HG03097 (cell line): Measurements from ENCODE around the gene FLT3.
"Not testable (repeated sequence)": the region's sequence is repeated elsewhere in the genome, so short reads cannot be mapped to it uniquely, and the experiment has no call there.

Source experiments
- ATAC-seq: cut with Tn5 transposase; IDR thresholded peaks from one replicate; pipeline ENCODE4 v1.9.1; 2021; ENCODE audit not compliant: unreplicated experiment, low FRiP score

Gene FLT3

DNA sequence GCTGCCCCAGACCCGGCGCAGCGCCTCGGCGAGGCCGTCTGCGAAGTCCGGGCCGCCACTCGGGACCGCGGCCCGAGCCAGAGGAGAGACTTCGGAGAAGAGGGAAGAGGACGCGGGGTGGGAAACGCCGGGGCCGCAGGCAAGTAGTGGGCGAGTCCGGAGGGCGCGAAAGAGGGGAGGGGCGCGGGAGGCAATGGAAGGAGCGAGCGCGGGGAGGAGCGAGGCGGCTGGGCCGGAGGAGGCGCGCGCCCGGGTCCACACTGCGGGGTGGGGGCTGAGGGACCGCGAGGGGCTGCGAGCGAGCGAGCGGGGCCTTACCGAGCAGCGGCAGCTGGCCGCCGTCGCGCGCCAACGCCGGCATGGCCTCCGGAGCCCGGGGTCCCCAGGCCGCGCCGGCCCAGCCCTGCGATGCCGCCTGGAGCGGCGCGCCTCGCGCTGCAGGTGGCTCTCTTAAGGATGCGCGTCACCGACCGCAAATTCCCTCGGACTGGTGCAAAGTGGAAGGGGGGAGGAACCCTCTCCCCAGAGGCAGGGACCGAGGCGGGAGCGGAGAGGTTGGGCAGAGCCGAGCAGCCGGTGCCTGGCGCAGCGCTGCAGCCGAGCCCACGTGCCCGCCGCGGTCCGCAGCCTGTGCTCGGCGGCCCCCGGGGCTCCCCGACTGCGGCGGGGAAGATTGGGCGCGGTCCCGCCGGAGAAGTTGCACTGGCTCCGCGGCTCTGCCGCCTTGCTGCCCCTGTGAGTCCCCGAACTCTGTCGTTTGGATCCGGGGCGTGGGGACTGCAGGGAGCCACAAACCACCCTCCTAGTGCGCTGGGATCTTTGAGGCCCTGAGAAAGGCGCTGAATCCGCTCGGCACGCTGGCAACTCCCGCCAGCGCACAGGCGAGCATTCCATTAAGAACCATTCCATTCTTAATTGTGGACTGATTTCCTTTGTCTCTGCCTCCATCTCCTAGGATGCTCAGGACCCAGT is at the start of gene FLT3:
TSS of gene FLT3 (minus strand) at position 427 of the 972 bp plus-strand sequence. CDS start at position 361, 66 bp downstream.
- ATAC-seq = no peak

GRCh38 chr13:28147495-28147894 is 47.1 kb upstream of the FLT3 start:
- ATAC-seq = no peak

GRCh38 chr13:28145049-28145448 is 44.7 kb upstream of the FLT3 start:
- no peak for ATAC-seq

- not testable (repeated sequence) for ATAC-seq
Measured at GRCh38 chr13:28141542-28141941, 41.2 kb upstream of the FLT3 start.

- no peak for ATAC-seq
Measured at GRCh38 chr13:28140433-28141125, 40.2 kb upstream of the FLT3 start.

GRCh38 chr13:28138756-28139470 is 38.5 kb upstream of the FLT3 start:
- ATAC-seq = no peak

DNA sequence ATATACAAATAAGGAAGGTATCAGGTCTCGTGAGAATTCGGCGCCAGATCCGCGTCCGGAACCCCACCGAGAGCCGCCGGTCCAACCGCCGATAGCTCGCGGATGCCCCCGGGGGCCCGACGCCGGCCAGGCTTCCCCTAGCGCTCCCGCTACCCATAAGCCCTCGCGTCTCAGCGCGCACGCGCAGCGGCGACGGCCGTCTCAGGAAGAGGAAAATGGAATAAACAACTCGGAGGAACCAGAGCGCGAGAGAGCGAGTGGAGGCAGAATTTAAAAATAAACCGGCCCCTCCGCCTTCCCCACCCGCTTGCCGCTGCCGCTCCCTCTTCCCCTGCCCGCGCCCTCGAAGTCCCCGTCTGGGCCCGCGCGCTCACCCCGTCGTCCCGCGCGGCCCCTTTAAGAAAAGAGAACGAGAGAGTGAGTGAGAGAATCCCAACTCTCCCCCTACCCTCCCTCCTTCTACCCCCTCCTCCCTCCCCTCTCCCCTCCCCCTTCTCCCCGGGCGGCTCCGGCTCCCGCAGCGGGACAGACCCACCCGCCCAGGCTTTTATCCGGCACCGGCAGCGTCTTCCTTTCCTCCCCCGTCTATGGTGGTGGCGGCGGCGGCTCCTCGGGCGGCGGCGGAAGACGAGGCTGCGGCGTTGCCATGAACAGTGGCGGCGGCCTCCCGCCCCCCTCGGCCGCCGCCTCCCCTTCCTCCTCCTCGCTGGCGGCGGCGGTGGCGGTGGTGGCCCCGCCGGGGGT is 37.8 kb upstream of the FLT3 start, which contains the start of gene PAN3:
TSS of gene PAN3 (plus strand) at position 534 of the 744 bp plus-strand sequence. CDS start at position 647, 113 bp downstream.
- peak; percentile 65 for ATAC-seq

DNA sequence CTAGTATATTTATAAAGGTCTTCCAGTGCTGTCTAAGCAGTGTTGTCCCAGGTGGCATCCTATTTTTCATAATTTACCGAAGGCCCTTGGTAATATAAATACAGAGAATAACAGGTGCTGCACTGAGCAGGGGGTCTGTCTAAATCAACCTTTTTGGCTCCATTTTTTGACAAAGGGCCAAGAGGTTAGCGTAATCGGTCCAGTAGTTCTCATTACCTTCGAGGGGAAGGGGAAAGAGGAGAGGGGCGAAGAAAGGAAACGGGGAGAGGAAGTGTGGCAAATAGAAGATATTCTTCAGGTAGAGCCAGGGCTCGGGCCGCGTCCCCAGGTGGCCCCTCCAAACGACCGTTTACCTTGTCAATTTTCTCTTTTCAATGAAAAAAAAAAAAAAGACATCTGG is 37.2 kb upstream of the FLT3 start:
- ATAC-seq = peak; percentile 2

GRCh38 chr13:28136916-28137315 is 36.5 kb upstream of the FLT3 start:
- ATAC-seq = no peak

DNA sequence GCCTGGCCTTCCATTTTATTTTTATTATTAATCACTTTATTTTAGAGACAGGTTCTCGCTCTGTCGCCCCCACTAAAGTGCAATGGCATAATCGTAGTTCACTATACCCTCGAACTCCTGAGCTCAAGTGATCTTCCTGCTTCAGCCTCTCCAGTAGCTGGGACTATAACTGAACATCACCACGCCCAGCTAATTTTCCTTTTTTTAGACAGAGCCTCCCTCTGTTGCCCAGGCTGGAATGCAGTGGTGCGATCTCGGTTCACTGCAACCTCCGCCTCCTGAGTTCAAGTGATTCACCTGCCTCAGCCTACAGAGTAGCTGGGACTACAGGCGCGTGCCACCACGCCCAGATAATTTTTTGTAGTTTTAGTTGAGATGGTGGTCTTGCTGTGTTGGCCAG is 31.3 kb upstream of the FLT3 start:
- no peak for ATAC-seq

DNA sequence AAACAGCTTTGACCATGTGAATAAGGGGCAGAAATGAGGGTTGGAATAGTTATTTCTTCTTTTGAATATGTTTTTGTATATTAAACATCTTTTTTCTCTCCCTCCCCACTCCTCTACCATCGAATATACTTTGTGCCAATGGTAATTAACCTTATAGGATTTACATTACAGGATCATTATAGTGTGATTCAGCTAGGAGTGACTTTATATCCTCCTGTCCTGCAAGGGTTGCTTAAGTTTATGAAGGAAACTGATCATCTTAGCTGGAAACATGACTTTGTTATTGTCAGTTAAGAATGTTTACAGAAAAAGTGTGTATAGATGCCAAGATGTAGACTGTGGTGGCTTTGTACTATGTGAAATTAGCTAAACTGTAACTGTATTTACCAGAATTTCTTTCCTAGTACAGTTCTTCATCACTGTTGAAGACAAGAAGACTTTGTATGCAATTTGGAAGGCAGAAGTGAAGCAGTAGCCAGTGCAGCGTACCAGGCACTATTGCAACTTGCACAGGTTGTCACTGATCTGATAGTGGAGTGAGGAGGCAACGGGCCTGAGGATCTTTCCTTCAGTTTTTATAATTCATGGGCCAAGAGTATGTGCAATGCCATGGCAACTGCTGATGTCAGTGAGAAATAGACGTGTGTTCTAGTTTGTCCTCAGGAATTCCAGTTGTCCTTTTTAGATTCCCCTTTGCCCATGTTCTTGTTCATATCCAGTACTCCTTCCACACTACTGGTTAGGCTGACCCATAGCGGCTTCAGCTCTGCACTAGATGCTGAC is 29.7 kb upstream of the FLT3 start:
- no peak for ATAC-seq

- ATAC-seq = no peak
Measured at GRCh38 chr13:28128926-28129325, 28.6 kb upstream of the FLT3 start.

GRCh38 chr13:28128030-28128429 is 27.7 kb upstream of the FLT3 start:
- no peak for ATAC-seq

- ATAC-seq = no peak
Measured at GRCh38 chr13:28121224-28121623, 20.8 kb upstream of the FLT3 start.

GRCh38 chr13:28120317-28120716 is 19.9 kb upstream of the FLT3 start:
- ATAC-seq = no peak

GRCh38 chr13:28117689-28118377 is 17.5 kb upstream of the FLT3 start:
- ATAC-seq = no peak

DNA sequence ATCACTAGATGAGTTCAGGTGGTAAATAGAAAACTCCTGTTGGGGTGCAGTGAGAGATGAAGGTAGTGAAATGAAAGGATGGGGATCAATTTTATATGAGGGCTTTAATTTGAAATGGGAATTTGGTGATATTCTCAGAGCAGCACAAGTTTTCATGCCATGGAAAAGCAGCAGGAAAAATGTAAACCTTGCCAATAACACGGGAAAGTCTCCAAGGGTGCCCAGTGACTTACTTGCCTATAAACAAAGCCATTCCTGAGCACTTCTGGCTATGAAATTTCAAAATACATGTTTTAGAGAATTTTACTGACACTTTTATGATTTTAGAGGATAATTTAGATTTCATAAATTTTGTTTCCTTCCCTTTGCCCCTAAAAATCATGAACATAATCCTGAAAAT is 16.4 kb upstream of the FLT3 start:
- no peak for ATAC-seq

GRCh38 chr13:28110414-28110813 is 10.0 kb upstream of the FLT3 start:
- ATAC-seq = no peak

DNA sequence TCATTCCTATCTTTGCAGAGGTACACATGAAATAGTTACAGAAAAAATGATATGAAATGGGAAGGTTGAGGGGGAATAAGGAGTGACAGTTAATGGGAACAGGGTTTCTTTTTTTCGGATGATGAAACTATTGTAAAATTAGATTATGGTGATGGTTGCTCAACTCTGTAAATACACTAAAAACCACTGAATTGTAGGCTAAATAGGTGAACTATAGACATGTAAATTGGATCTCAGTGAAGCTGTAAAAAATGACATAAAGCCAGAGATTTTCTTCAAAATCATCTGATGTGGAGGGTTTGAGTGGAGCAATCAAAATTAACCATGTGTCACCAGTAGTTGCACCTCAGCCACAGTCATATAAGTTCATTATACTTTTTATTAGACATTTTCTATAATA is 6.6 kb upstream of the FLT3 start:
- ATAC-seq = no peak
